SK-N-SH (cell line): ENCODE measurements around the gene MRPL23. TPM values are rescaled to one million over a fixed set of nuclear protein-coding genes. Genes with fewer than 3 reads are reported as not detected.
A peak's percentile ranks its signal among the peaks of the same experiment; 100 is the strongest.

Source experiments
- CTCF ChIA-PET: fragments of 300-600, 350-600 bp; formaldehyde crosslinking; extraction: SDS; loops from one replicate; lab custom pipeline; 2021; lab: Yijun Ruan, JAX
- POLR2A ChIA-PET: fragments of 350-600 bp; sonication (Branson Sonifier 250); formaldehyde crosslinking; extraction: SDS; loops from one replicate; lab custom pipeline; 2020; ENCODE audit warnings: antibody characterized with exemption, inconsistent platforms; lab: Yijun Ruan, JAX
- DNase-seq: peaks from one replicate; pipeline ENCODE4 v3.0.0; 2012
- H2AFZ ChIP-seq: fragments of 200-600 bp; sonication (generic); 2 replicates; pipeline ENCODE4 v1.8.1; 2016; ENCODE audit warnings: antibody characterized with exemption, mild to moderate bottlenecking, low read depth
- H3F3A ChIP-seq: fragments of 200-600 bp; sonication (generic); replicated peaks from 2 replicates; pipeline ENCODE3; 2016; ENCODE audit warnings: antibody characterized with exemption, mild to moderate bottlenecking; ENCODE audit not compliant: insufficient read depth
- H3K27ac ChIP-seq, 2 experiments: fragments of 200-500 bp in 1 of 2; fragments of 200-600 bp in 1 of 2; sonication (Bioruptor generic) in 1 of 2; sonication (generic), shearing (Covaris generic) in 1 of 2; 2 replicates each; pipeline versions ENCODE4 v1.5.1 to v1.6.1; 2014 to 2016; ENCODE audit warnings: low read depth in 2 of 2, inconsistent platforms in 1 of 2, low read length in 1 of 2, mild to moderate bottlenecking in 1 of 2, mixed read lengths in 1 of 2
- H3K27me3 ChIP-seq: fragments of 200-600 bp; sonication (generic), shearing (Covaris generic); 2 replicates; pipeline ENCODE4 v1.6.1; 2016; ENCODE audit warnings: mixed run types; ENCODE audit not compliant: insufficient read depth
- H3K36me3 ChIP-seq, 2 experiments: fragments of 200-500 bp in 1 of 2; fragments of 200-600 bp in 1 of 2; sonication (Bioruptor generic) in 1 of 2; sonication (generic) in 1 of 2; replicated peaks in 1 of 2; 2 replicates each; pipeline versions ENCODE3 to v1.5.1; 2014 to 2016; ENCODE audit warnings: low read length in 1 of 2, mild to moderate bottlenecking in 1 of 2; ENCODE audit not compliant: insufficient read depth in 2 of 2, control insufficient read depth in 1 of 2
- H3K4me1 ChIP-seq, 2 experiments: fragments of 200-500 bp in 1 of 2; fragments of 200-600 bp in 1 of 2; sonication (Bioruptor generic) in 1 of 2; sonication (generic), shearing (Covaris generic) in 1 of 2; 2 replicates each; pipeline versions ENCODE4 v1.5.1 to v1.6.1; 2014 to 2016; ENCODE audit warnings: low read depth in 1 of 2, low read length in 1 of 2, mixed run types in 1 of 2; ENCODE audit not compliant: insufficient read depth in 2 of 2, control insufficient read depth in 1 of 2
- H3K4me2 ChIP-seq: fragments of 200-600 bp; sonication (generic), shearing (Covaris generic); 2 replicates; pipeline ENCODE4 v1.6.1; 2017; ENCODE audit warnings: mixed run types
- H3K4me3 ChIP-seq, 2 experiments: fragments of 200-500 bp in 1 of 2; fragments of 200-600 bp in 1 of 2; sonication (Bioruptor generic) in 1 of 2; sonication (generic), shearing (Covaris generic) in 1 of 2; 2 replicates each; pipeline versions ENCODE4 v1.5.1 to v1.8.1; 2014 to 2016; ENCODE audit warnings: low read depth in 2 of 2, inconsistent platforms in 1 of 2, low read length in 1 of 2, mild to moderate bottlenecking in 1 of 2, mixed read lengths in 1 of 2, moderate library complexity in 1 of 2
- H3K79me2 ChIP-seq: fragments of 200-600 bp; sonication (generic); 2 replicates; pipeline ENCODE4 v1.8.1; 2017; ENCODE audit warnings: mild to moderate bottlenecking; ENCODE audit not compliant: insufficient read depth
- H3K9ac ChIP-seq: fragments of 200-600 bp; sonication (generic); 2 replicates; pipeline ENCODE4 v1.6.1; 2017; ENCODE audit warnings: mixed run types
- H3K9me2 ChIP-seq: fragments of 200-600 bp; sonication (generic); 2 replicates; pipeline ENCODE4 v1.6.1; 2017; ENCODE audit warnings: mixed run types
- H3K9me3 ChIP-seq: fragments of 200-600 bp; sonication (generic); 2 replicates; pipeline ENCODE4 v1.6.1; 2017; ENCODE audit warnings: mixed run types, mild to moderate bottlenecking, moderate library complexity
- H4K20me1 ChIP-seq: fragments of 200-600 bp; sonication (generic); 2 replicates; pipeline ENCODE4 v1.6.1; 2017; ENCODE audit warnings: mild to moderate bottlenecking, mixed run types; ENCODE audit not compliant: insufficient read depth
- POLR2AphosphoS5 ChIP-seq: IDR thresholded peaks from 2 replicates; pipeline ENCODE4 v1.6.1; 2012; ENCODE audit warnings: low read depth, low read length
- TCF12 ChIP-seq: IDR thresholded peaks from 2 replicates; pipeline ENCODE4 v1.4.0; 2012
- whole genome bisulfite sequencing: methylation state at CpG from one replicate; pipeline ENCODE4 v1.1.6; 2017; ENCODE audit warnings: low lambda C conversion rate; 5-methylcytosine and 5-hydroxymethylcytosine counted together
- polyA plus RNA-seq, 3 experiments: library from polyadenylated mRNA; depleted of rRNA; stranded (reverse); fragments of >200 nt; gene quantifications; 2 replicates each; pipeline ENCODE4 v1.2.3, GENCODE V29; 2012
- TF ChIP-seq, protein P1 (sequence below): IDR thresholded peaks from 2 replicates; pipeline ENCODE4 v1.6.1; 2012; ENCODE audit warnings: mild to moderate bottlenecking, low read depth, low read length, moderate library complexity
- TF ChIP-seq, protein P2 (sequence below): IDR thresholded peaks from 2 replicates; pipeline ENCODE4 v1.4.0; 2012; ENCODE audit warnings: low read depth, borderline replicate concordance

The MRPL23 gene
- polyA plus RNA-seq, 1 of the 3 experiments (the other 2 are of a cell fraction): 264 TPM

DNA sequence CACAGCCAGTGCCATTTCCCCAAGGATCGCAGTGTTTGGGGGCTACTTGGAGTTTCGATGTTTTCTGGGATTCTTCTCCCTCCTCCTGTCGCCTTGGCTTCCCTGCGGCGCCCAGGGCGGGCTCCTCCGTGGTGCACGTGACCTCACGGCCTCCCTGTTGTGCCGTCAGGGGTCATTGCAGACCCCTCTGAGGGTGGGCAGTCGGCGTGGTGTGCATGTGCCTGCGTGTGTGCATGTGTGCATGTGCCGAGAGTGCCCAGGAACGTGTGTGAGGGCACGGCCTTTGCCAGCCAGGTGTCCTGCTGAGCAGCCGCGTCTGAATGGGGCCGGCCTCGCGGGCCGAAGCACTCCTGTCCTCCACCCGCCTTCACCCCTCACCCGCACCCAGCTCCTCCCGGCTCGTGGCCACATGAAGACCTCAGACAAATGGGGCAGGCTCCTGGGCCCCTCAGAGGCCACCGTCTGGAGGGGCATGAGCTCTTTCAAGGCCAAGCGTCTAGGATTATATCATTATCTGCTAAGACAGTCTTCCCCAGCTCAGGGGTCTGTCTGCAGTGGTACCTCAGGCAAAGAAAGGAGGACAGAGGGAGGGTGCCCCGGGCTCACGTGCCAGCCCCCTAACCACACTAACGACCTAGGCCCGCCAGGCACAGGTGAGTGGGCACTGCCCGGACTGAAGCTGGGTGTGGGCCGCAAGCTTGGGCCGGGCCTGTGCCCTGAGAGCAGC is 9.4 kb upstream of the MRPL23 start:
- TF ChIP-seq TCF12: no peak
- TF ChIP-seq, protein P1, sequence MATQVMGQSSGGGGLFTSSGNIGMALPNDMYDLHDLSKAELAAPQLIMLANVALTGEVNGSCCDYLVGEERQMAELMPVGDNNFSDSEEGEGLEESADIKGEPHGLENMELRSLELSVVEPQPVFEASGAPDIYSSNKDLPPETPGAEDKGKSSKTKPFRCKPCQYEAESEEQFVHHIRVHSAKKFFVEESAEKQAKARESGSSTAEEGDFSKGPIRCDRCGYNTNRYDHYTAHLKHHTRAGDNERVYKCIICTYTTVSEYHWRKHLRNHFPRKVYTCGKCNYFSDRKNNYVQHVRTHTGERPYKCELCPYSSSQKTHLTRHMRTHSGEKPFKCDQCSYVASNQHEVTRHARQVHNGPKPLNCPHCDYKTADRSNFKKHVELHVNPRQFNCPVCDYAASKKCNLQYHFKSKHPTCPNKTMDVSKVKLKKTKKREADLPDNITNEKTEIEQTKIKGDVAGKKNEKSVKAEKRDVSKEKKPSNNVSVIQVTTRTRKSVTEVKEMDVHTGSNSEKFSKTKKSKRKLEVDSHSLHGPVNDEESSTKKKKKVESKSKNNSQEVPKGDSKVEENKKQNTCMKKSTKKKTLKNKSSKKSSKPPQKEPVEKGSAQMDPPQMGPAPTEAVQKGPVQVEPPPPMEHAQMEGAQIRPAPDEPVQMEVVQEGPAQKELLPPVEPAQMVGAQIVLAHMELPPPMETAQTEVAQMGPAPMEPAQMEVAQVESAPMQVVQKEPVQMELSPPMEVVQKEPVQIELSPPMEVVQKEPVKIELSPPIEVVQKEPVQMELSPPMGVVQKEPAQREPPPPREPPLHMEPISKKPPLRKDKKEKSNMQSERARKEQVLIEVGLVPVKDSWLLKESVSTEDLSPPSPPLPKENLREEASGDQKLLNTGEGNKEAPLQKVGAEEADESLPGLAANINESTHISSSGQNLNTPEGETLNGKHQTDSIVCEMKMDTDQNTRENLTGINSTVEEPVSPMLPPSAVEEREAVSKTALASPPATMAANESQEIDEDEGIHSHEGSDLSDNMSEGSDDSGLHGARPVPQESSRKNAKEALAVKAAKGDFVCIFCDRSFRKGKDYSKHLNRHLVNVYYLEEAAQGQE: no peak
- H3K36me3 ChIP-seq: no peaks in the 10 kb centered on the region
- H3K9me2 ChIP-seq: no peaks in the 10 kb centered on the region
- no peaks in the 10 kb centered on the region for H3F3A ChIP-seq
- no peaks in the 10 kb centered on the region for H3K27me3 ChIP-seq
- H2AFZ ChIP-seq: no peak overlapping the region
- no peaks in the 10 kb centered on the region for H4K20me1 ChIP-seq
- 74% methylated on average over 27 of the region's 35 CpGs for WGBS
- no peak overlapping the region for H3K4me3 ChIP-seq
- H3K4me1 ChIP-seq: peaks cover 0 to 17% of the 10 kb centered on the region in 2 experiments; a peak in 1 of 4 replicates
- POLR2A ChIA-PET: no interaction called here
- peak; percentile 25 for DNase-seq
- no peak overlapping the region for H3K9ac ChIP-seq
- no peak overlapping the region for H3K4me2 ChIP-seq
- CTCF ChIA-PET: interaction anchor here (1.3 to 2.3 kb wide), 4 partner anchors 10 to 213 kb away, joined by 3 to 14 read pairs (median 5); no protein-coding TSS in a partner anchor
- no peaks in the 10 kb centered on the region for H3K79me2 ChIP-seq
- no peak overlapping the region for H3K27ac ChIP-seq
- no peaks in the 10 kb centered on the region for H3K9me3 ChIP-seq

DNA sequence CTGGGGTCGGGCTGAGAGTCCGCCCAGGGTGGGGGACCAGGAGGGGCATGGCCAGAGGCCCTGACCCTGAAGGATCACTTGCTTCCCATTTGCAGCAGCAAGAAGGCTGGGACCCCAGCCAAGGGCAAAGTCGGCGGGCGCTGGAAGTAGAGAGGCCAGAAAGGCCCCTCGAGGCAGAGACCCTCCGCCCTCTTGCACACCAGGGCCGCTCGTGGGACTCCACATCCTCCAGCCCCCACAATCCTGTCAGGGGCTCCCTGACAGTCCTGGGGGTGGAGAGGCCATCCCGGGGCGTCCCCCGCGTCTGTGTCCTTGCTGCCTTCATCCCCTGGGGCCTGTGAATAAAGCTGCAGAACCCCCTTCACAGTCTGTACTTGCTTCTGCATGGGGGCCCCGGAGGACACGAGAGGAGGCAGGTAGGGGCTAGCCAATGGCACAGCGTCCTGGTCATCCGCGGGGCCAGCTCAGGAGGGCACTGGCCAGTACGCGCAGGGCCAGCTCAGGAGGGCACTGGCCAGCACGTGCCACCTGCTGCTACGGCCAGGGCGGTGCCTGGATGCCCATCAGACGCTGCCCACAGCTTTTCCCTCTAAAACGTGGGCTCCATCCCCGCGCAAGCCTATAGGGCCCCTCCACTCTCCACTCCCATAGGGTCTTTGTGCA is 8.7 kb upstream of the MRPL23 start:
- Histone ChIP-seq H3K4me1 (peaks cover 0 to 18% of the 10 kb centered on the region in 2 experiments; a peak in 1 of 4 replicates), H3K9me2 (no peaks in the 10 kb centered on the region), H3K9me3 (no peaks in the 10 kb centered on the region), H4K20me1 (no peaks in the 10 kb centered on the region), H3K4me2 (no peak overlapping the region), H3K27me3 (no peaks in the 10 kb centered on the region), H3K4me3 (no peak overlapping the region), H3F3A (no peaks in the 10 kb centered on the region), H3K9ac (no peak overlapping the region), H3K27ac (no peak overlapping the region; a peak in 1 of 4 replicates), H2AFZ (no peak overlapping the region), H3K36me3 (no peaks in the 10 kb centered on the region), H3K79me2 (no peaks in the 10 kb centered on the region)
- peak; percentile 42 for DNase-seq
- ChIA-PET POLR2A (no interaction called here), CTCF (interaction anchor here (1.3 to 2.3 kb wide), 4 partner anchors 10 to 213 kb away, joined by 3 to 14 read pairs (median 5); no protein-coding TSS in a partner anchor)
- TF ChIP-seq POLR2AphosphoS5: no peak
- TF ChIP-seq, protein P2, sequence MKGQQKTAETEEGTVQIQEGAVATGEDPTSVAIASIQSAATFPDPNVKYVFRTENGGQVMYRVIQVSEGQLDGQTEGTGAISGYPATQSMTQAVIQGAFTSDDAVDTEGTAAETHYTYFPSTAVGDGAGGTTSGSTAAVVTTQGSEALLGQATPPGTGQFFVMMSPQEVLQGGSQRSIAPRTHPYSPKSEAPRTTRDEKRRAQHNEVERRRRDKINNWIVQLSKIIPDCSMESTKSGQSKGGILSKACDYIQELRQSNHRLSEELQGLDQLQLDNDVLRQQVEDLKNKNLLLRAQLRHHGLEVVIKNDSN: no peak
- WGBS: 78% methylated on average over 20 of the region's 27 CpGs
